Endothelial cell of umbilical vein (primary cell): ENCODE results near the gene THAP4. TPM values are rescaled to one million over a fixed set of nuclear protein-coding genes. Genes with fewer than 3 reads are reported as not detected.

Source experiments
- BruUV-seq: library from RNA; stranded (reverse); fragments of 400-500 nt; replicated peaks from 2 replicates; lab custom pipeline; 2021; lab: Mats Ljungman, UMichigan
- CTCF ChIA-PET: fragments of 300-600, 350-600 bp; sonication (Branson Sonifier 250); formaldehyde crosslinking; loops from one replicate; lab custom pipeline; 2021; ENCODE audit warnings: antibody characterized with exemption, inconsistent platforms; lab: Charles Lee
- POLR2A ChIA-PET: fragments of 300-600, 350-600 bp; sonication (Branson Sonifier 250); formaldehyde crosslinking; loops from one replicate; lab custom pipeline; 2021; ENCODE audit warnings: antibody characterized with exemption, inconsistent platforms; lab: Charles Lee
- DNase-seq: peaks from one replicate; pipeline ENCODE4 v3.0.0-alpha.2; 2011; ENCODE audit warnings: low read depth, low spot score
- FAIRE-seq: peaks from 2 replicates; lab custom pipeline; 2011; peaks lifted over from hg19 to GRCh38; lab: Jason Lieb, UNC
- H2AFZ ChIP-seq: 2 replicates; pipeline ENCODE4 v1.6.0; 2012; ENCODE audit warnings: low read depth, low read length, control low read depth, inconsistent platforms
- H3K27ac ChIP-seq: 2 replicates; pipeline ENCODE4 v1.5.1; 2011; ENCODE audit warnings: low read depth, mild to moderate bottlenecking, control low read depth, low read length, moderate library complexity; ENCODE audit not compliant: insufficient read depth
- H3K27me3 ChIP-seq, 2 experiments: 2 replicates each; pipeline versions ENCODE4 v1.6.0 to v1.6.1; 2011; ENCODE audit warnings: low read length in 2 of 2, mixed read lengths in 1 of 2; ENCODE audit not compliant: control insufficient read depth in 2 of 2, insufficient read depth in 2 of 2
- H3K36me3 ChIP-seq, 2 experiments: 2 replicates in 1 of 2; 3 replicates in 1 of 2; pipeline ENCODE4 v1.5.1; 2011; ENCODE audit warnings: low read length in 2 of 2, mild to moderate bottlenecking in 1 of 2, moderate library complexity in 1 of 2; ENCODE audit not compliant: control insufficient read depth in 2 of 2, insufficient read depth in 2 of 2; ENCODE audit errors: extremely low read depth in 1 of 2
- H3K4me1 ChIP-seq: 3 replicates; pipeline ENCODE4 v1.5.1; 2011; ENCODE audit warnings: mild to moderate bottlenecking, low read length; ENCODE audit not compliant: control insufficient read depth, insufficient read depth; ENCODE audit errors: extremely low read depth
- H3K4me2 ChIP-seq: 2 replicates; pipeline ENCODE4 v1.6.1; 2011; ENCODE audit warnings: low read length, control low read depth, mixed read lengths; ENCODE audit not compliant: insufficient read depth
- H3K4me3 ChIP-seq, 3 experiments: fragments of 200-600 bp in 1 of 3; sonication (generic), shearing (Covaris generic) in 1 of 3; replicated peaks in 1 of 3; 2 replicates each; pipeline ENCODE4 v1.5.1; 2011 to 2016; ENCODE audit warnings: control low read depth in 3 of 3, low read length in 3 of 3, mild to moderate bottlenecking in 2 of 3, inconsistent platforms in 1 of 3, low read depth in 1 of 3, moderate library complexity in 1 of 3; ENCODE audit not compliant: insufficient read depth in 1 of 3
- H3K79me2 ChIP-seq: 2 replicates; pipeline ENCODE4 v1.6.0; 2012; ENCODE audit warnings: low read length, inconsistent platforms; ENCODE audit not compliant: control insufficient read depth, insufficient read depth
- H3K9ac ChIP-seq: replicated peaks from 2 replicates; pipeline ENCODE3; 2011; ENCODE audit warnings: low read length, control low read depth; ENCODE audit not compliant: insufficient read depth; ENCODE audit errors: extremely low read depth
- H3K9me1 ChIP-seq: replicated peaks from 3 replicates; pipeline ENCODE4 v1.6.0; 2011; ENCODE audit warnings: mild to moderate bottlenecking, low read length; ENCODE audit not compliant: control insufficient read depth, insufficient read depth; ENCODE audit errors: extremely low read depth
- H3K9me3 ChIP-seq: replicated peaks from 2 replicates; pipeline ENCODE4 v1.5.1; 2012; ENCODE audit warnings: low read length, inconsistent platforms; ENCODE audit not compliant: control insufficient read depth, insufficient read depth
- H4K20me1 ChIP-seq: replicated peaks from 2 replicates; pipeline ENCODE3; 2011; ENCODE audit warnings: mild to moderate bottlenecking, low read length; ENCODE audit not compliant: control insufficient read depth, insufficient read depth; ENCODE audit errors: extremely low read depth
- EZH2 ChIP-seq: IDR thresholded peaks from 2 replicates; pipeline ENCODE4 v1.6.1; 2012; ENCODE audit warnings: borderline replicate concordance, low read depth, mild to moderate bottlenecking, moderate library complexity, low read length, inconsistent platforms; ENCODE audit not compliant: severe bottlenecking
- FOS ChIP-seq: IDR thresholded peaks from 2 replicates; pipeline ENCODE4 v1.6.1; 2011; ENCODE audit warnings: mild to moderate bottlenecking, low read length, moderate library complexity, borderline replicate concordance; ENCODE audit not compliant: insufficient read depth
- GATA2 ChIP-seq: IDR thresholded peaks from 2 replicates; pipeline ENCODE4 v1.7.0; 2011; ENCODE audit warnings: low read depth, mild to moderate bottlenecking, moderate library complexity, mixed read lengths, low read length; ENCODE audit not compliant: insufficient read length, insufficient read depth
- JUN ChIP-seq: IDR thresholded peaks from 2 replicates; pipeline ENCODE4 v1.6.1; 2011; ENCODE audit warnings: borderline replicate concordance, low read depth; ENCODE audit not compliant: insufficient read length, insufficient read depth
- MYC ChIP-seq: IDR thresholded peaks from one replicate; pipeline ENCODE4 v1.6.1; 2011; ENCODE audit warnings: mild to moderate bottlenecking, low read depth, low read length
- POLR2A ChIP-seq: IDR thresholded peaks from 2 replicates; pipeline ENCODE4 v1.6.1; 2012; ENCODE audit warnings: low read depth, mild to moderate bottlenecking, control low read depth, low read length
- POLR2AphosphoS5 ChIP-seq: IDR thresholded peaks from 2 replicates; pipeline ENCODE4 v1.6.1; 2012; ENCODE audit warnings: low read depth, mild to moderate bottlenecking, control low read depth, low read length, moderate library complexity; ENCODE audit not compliant: insufficient read depth
- dilution Hi-C: fragments of 300-500 bp; cut with MboI; formaldehyde crosslinking; loops from one replicate; pipeline ENCODE4 v1.15.0; 2019; ENCODE audit warnings: low sequenced_read_pairs; ENCODE audit not compliant: extremely low pct_ligation_motif_present
- intact Hi-C: fragments of 100-400 bp; cut with micrococcal nuclease; formaldehyde crosslinking; loops from one replicate; pipeline ENCODE4 v1.10.0; 2022
- polyA plus RNA-seq, 4 experiments: library from polyadenylated mRNA; depleted of rRNA in 3 of 4; stranded (reverse) in 3 of 4; unstranded in 1 of 4; fragments of >200 nt; gene quantifications; 2 replicates each; pipeline versions ENCODE4 v1.2.1 to v1.2.3, GENCODE V29; 2011 to 2012; ENCODE audit warnings: missing spikeins in 1 of 4
- total RNA-seq: library from RNA; stranded (reverse); gene quantifications from 2 replicates; pipeline ENCODE4 v1.2.3, GENCODE V29; 2021
- TF ChIP-seq, protein P1 (sequence below), 2 donors: IDR thresholded peaks; 1 replicate in 1 of 2; 2 replicates in 1 of 2; pipeline ENCODE4 v1.5.1; 2011; ENCODE audit warnings: low read length in 2 of 2, mild to moderate bottlenecking in 2 of 2, moderate library complexity in 2 of 2, control low read depth in 1 of 2, inconsistent platforms in 1 of 2, low read depth in 1 of 2; ENCODE audit not compliant: insufficient read depth in 1 of 2; ENCODE audit errors: extremely low read depth in 1 of 2
- TF ChIP-seq, protein P2 (sequence below): IDR thresholded peaks from 2 replicates; pipeline ENCODE4 v1.6.1; 2011; ENCODE audit not compliant: insufficient read depth, insufficient read length

The THAP4 gene
- total and polyA plus RNA-seq, 2 donors (not counting 3 experiments of a cell fraction or from before 2014, with no cell fraction given) = 45.4 to 47.4 TPM

DNA sequence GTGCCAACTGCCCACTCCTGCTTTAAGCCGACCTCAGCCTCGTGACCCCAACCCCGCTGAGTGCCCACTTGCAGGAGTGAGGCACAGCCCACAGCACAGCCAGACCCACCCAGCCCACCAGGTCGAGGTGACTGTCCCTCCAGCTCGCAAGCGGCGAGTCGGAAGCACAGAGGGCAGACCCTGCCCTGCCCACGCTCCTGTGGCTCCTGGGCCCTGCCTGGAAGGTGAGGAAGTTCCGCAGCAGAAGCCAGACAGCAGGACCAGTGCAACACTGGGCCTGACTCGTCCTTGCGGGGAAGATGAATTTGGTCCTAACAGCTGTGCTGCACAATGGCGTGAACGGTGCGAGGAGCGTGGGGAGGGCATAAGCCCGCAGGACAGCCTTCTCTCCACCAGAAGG is 39.7 kb upstream of the THAP4 start:
- no peak for DNase-seq
- Histone ChIP-seq H3K4me2 (no peak overlapping the region), H3K4me1 (peaks cover 11% of the 10 kb centered on the region), H3K9me1 (no peaks in the 10 kb centered on the region), H3K9me3 (no peaks in the 10 kb centered on the region), H3K36me3 (peaks cover 2 to 28% of the 10 kb centered on the region in 2 experiments), H3K27ac (no peak overlapping the region), H3K9ac (no peak overlapping the region), H3K27me3 (no peaks in the 10 kb centered on the region), H3K79me2 (peaks cover 3% of the 10 kb centered on the region), H4K20me1 (no peaks in the 10 kb centered on the region), H2AFZ (no peak overlapping the region), H3K4me3 (no peak overlapping the region)
- TF ChIP-seq, protein P1, sequence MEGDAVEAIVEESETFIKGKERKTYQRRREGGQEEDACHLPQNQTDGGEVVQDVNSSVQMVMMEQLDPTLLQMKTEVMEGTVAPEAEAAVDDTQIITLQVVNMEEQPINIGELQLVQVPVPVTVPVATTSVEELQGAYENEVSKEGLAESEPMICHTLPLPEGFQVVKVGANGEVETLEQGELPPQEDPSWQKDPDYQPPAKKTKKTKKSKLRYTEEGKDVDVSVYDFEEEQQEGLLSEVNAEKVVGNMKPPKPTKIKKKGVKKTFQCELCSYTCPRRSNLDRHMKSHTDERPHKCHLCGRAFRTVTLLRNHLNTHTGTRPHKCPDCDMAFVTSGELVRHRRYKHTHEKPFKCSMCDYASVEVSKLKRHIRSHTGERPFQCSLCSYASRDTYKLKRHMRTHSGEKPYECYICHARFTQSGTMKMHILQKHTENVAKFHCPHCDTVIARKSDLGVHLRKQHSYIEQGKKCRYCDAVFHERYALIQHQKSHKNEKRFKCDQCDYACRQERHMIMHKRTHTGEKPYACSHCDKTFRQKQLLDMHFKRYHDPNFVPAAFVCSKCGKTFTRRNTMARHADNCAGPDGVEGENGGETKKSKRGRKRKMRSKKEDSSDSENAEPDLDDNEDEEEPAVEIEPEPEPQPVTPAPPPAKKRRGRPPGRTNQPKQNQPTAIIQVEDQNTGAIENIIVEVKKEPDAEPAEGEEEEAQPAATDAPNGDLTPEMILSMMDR (IDR thresholded peaks at IDR 0.05; ENCODE audit: extremely low read depth in 1 of 2, insufficient read depth in 1 of 2, low read depth in 1 of 2, low read length in 2 of 2) = no peak
- TF ChIP-seq POLR2AphosphoS5 (no peak), GATA2 (no peak), JUN (no peak), EZH2 (no peak), POLR2A (no peak), FOS (no peak), MYC (no peak)
- TF ChIP-seq, protein P2, sequence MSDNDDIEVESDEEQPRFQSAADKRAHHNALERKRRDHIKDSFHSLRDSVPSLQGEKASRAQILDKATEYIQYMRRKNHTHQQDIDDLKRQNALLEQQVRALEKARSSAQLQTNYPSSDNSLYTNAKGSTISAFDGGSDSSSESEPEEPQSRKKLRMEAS = no peak
- no TSS peak for BruUV-seq
- FAIRE-seq = no peak
- CTCF ChIA-PET = no interaction called here
- intact Hi-C loops (no loop called here), dilution Hi-C loops (no loop called here)
- POLR2A ChIA-PET = no interaction called here
